Measurements from ENCODE around the gene ARHGEF16. TPM values are rescaled to one million over a fixed set of nuclear protein-coding genes. Genes with fewer than 3 reads are reported as not detected.

ARHGEF16 gene
- total and polyA plus RNA-seq, 2 donors from 2014 or later = 15.5 to 39.3 TPM

DNA sequence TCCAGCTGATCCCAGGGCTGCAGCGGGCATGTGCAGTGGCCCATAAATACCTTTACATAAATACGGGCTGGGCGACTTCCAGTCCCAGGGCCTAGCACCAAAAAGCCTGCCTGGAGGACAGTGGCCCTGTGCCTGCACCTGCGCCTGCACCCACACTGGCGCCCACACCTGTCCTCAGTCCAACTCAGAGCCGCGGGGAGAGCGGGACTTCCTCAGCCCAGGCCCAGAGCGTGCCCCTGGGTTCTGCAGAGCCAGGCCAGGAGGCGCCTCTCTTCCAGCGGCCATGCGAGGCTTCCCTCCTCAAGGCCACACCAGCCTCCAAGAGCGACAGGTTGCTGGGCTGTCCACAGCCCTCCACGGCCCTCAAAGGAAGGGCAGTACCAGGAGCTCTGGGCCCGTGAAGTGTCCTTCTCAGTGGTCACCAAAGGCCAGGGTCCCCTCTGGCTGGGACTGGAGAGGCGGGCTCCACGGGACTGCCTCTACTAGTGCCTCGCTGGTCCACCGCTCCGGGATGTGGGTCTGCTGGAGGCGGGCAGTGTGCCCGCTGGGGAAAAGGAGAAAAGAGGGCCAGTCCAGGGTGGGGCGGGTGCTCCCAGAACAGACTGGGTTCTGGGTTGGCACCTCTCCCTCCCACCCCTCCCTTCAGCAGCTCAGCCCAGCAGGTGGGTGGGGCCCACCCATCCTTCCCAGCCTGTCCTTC lies 35.7 kb downstream of the ARHGEF16 start:
- TF ChIP-seq, protein P1, sequence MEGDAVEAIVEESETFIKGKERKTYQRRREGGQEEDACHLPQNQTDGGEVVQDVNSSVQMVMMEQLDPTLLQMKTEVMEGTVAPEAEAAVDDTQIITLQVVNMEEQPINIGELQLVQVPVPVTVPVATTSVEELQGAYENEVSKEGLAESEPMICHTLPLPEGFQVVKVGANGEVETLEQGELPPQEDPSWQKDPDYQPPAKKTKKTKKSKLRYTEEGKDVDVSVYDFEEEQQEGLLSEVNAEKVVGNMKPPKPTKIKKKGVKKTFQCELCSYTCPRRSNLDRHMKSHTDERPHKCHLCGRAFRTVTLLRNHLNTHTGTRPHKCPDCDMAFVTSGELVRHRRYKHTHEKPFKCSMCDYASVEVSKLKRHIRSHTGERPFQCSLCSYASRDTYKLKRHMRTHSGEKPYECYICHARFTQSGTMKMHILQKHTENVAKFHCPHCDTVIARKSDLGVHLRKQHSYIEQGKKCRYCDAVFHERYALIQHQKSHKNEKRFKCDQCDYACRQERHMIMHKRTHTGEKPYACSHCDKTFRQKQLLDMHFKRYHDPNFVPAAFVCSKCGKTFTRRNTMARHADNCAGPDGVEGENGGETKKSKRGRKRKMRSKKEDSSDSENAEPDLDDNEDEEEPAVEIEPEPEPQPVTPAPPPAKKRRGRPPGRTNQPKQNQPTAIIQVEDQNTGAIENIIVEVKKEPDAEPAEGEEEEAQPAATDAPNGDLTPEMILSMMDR (IDR thresholded peaks at IDR 0.05; ENCODE audit: borderline replicate concordance, extremely low read depth, insufficient read depth) = no peak
- DNase-seq (no peak), FAIRE-seq (no peak)
- Histone ChIP-seq H3K36me3 (ENCODE audit: control insufficient read depth in 2 of 3, insufficient read depth in 3 of 3, low read length in 3 of 3) (no peaks in the 10 kb centered on the region), H3K9ac (ENCODE audit: low read length in 3 of 3) (no peak overlapping the region), H3K9me3 (ENCODE audit: control insufficient read depth in 2 of 3, insufficient read depth in 1 of 3, low read length in 3 of 3) (no peaks in the 10 kb centered on the region), H3K27ac (ENCODE audit: low read depth in 2 of 2, low read length in 2 of 2) (no peak overlapping the region), H3K4me1 (ENCODE audit: control insufficient read depth in 2 of 3, insufficient read depth in 2 of 3, low read depth in 1 of 3, low read length in 3 of 3) (no peaks in the 10 kb centered on the region), H3K4me3 (ENCODE audit: low read length in 3 of 3) (no peak overlapping the region), H3K27me3 (ENCODE audit: control insufficient read depth, insufficient read depth, low read length) (no peaks in the 10 kb centered on the region)
- intact Hi-C loops (cut with DNase I) = no loop called here

DNA sequence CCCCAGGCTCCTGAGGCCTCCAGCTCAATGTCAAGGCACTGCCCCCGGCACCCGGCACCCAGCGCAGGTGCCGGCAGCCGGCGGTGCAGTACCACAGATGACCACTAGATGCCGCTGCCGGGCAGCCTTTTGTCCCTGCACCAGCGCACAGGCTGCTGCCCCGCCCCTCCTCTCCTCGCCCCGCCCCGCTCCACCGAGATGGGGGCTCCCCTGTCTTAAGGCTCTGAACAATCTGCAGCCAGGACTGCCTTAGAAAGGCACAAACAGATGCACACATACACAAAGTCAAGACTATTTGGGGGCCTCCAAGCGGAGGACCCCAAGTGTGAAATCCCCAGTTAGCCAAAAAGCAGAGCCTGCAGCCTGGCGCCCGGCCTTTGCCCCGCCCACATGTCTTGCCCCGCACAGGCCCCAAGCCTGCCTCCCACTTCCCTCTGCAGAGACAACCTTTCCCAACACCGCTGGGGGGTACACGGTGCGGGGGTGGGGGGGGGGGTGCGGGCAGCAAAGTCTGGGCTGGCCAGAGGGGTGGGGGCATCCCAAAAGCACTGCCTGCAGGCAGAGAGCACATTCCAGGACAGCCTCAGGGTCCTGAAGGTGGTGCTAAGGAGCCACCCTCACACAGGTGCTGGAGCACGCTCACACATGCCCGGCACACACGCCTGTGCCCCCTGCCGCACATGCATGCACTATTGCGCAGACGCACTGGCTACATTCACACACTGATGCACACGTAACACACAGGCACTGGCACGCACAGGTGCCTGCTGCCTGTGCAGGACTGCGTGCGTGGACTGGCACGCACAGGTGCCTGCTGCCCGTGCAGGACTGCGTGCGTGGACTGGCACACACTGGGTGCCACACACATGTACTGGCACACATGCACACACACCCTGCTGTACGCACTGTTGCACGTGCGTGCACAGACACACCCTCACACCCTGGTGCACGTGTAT lies 37.1 kb downstream of the ARHGEF16 start:
- TF ChIP-seq, protein P1 (IDR thresholded peaks at IDR 0.05; ENCODE audit: borderline replicate concordance, extremely low read depth, insufficient read depth) = peak; percentile 99
- no peak overlapping the region for H3K4me3 ChIP-seq (ENCODE audit: low read length in 3 of 3)
- H3K4me1 ChIP-seq (ENCODE audit: control insufficient read depth in 2 of 3, insufficient read depth in 2 of 3, low read depth in 1 of 3, low read length in 3 of 3) = no peaks in the 10 kb centered on the region
- intact Hi-C loops (cut with DNase I) = no loop called here
- no peak overlapping the region for H3K27ac ChIP-seq (ENCODE audit: low read depth in 2 of 2, low read length in 2 of 2)
- H3K9ac ChIP-seq (ENCODE audit: low read length in 3 of 3) = no peak overlapping the region
- H3K36me3 ChIP-seq (ENCODE audit: control insufficient read depth in 2 of 3, insufficient read depth in 3 of 3, low read length in 3 of 3) = no peaks in the 10 kb centered on the region
- FAIRE-seq (no peak), DNase-seq (peak; percentile 78 to 91 (median 84))
- H3K9me3 ChIP-seq (ENCODE audit: control insufficient read depth in 2 of 3, insufficient read depth in 1 of 3, low read length in 3 of 3) = no peaks in the 10 kb centered on the region
- no peaks in the 10 kb centered on the region for H3K27me3 ChIP-seq (ENCODE audit: control insufficient read depth, insufficient read depth, low read length)

DNA sequence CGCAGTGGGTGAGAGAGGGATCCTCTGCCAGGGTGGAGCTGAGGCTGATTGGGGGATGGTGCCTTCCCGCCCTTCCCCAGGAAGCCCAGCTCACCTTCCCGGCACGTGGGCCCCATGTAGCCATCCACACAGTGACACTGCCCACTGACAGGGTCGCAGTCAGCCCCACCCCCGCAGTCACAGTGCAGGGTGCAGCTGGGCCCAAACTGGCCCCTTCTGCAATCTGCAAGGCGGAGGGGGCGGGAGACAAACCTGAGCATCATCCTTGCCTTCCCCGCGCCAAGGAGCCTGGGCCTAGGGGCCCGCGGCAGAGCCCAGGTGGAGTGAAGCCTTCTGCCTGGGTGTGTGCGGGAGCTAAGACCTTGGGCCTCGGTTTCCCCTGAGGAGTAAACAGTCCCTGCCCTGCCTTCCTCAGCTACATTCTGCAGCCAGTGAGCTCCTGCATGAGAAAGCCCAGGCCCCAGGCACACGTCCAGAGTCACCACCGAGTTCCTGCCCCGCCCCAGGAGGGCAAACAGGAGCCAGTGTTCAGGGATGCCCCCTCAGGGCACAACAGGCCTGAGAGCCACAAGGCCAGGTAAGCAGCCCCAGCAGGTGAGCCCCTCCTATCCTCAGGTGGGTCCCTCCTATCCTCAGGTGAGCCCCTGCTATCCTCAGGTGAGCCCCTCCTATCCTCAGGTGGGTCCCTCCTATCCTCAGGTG lies 38.2 kb downstream of the ARHGEF16 start:
- Histone ChIP-seq H3K36me3 (ENCODE audit: control insufficient read depth in 2 of 3, insufficient read depth in 3 of 3, low read length in 3 of 3) (no peaks in the 10 kb centered on the region), H3K9ac (ENCODE audit: low read length in 3 of 3) (no peak overlapping the region), H3K4me1 (ENCODE audit: control insufficient read depth in 2 of 3, insufficient read depth in 2 of 3, low read depth in 1 of 3, low read length in 3 of 3) (no peaks in the 10 kb centered on the region), H3K27ac (ENCODE audit: low read depth in 2 of 2, low read length in 2 of 2) (no peak overlapping the region), H3K9me3 (ENCODE audit: control insufficient read depth in 2 of 3, insufficient read depth in 1 of 3, low read length in 3 of 3) (no peaks in the 10 kb centered on the region), H3K4me3 (ENCODE audit: low read length in 3 of 3) (no peak overlapping the region), H3K27me3 (ENCODE audit: control insufficient read depth, insufficient read depth, low read length) (no peaks in the 10 kb centered on the region)
- no peak for DNase-seq
- intact Hi-C loops (cut with DNase I) = no loop called here
- TF ChIP-seq, protein P1 (IDR thresholded peaks at IDR 0.05; ENCODE audit: borderline replicate concordance, extremely low read depth, insufficient read depth) = no peak
- FAIRE-seq = no peak
